ENCODE results near the gene SLC39A9. TPM values are rescaled to one million over a fixed set of nuclear protein-coding genes. Genes with fewer than 3 reads are reported as not detected.

The SLC39A9 gene
- total and polyA plus RNA-seq, 4 donors: 28.7 to 140 (median 43.1) TPM

DNA sequence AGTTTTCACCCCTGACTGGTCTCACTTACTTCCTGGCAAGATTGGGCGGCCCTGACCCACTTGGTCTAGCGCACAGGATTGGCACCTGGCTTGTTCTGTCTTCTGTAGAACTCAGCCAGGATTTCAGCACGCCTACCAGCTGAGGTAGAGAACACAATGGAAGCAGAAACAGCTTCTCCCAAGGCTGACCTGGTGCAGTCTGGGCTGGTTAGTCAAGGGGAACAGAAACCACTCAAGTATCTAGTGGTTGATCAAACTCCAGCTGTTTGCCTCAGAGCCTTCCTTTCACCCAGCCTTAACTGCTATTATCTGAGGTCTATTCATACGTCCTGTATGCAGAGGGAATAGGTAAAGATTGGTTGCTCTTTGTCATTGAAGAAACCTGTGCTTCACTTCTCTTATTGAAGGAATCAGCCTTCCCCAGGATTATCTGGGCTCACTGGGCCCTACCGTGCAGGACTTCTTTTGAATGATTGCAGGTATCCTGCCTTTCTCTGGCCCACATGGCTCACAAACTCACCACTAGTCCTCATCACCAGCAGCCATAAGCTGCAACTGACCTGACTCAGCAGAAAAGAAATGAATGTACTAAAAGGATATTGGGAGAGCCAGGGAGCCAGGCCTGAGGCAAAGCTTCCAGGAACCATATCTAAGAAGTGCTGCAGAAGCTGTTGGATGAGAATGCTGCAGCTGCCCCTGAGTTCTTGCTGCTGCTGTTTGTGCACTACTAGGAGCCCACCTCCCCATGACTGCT is 83.5 kb downstream of the SLC39A9 start:
- H3K4me1 ChIP-seq (ENCODE audit: control insufficient read depth in 4 of 4, insufficient read depth in 4 of 4, low read length in 3 of 4): peaks cover 10 to 17% (median 15%) of the 10 kb centered on the region in 4 donors
- H3K9me3 ChIP-seq (ENCODE audit: control insufficient read depth in 4 of 4, low read length in 3 of 4): no peaks in the 10 kb centered on the region
- no peaks in the 10 kb centered on the region for H3K36me3 ChIP-seq (ENCODE audit: control insufficient read depth in 4 of 4, insufficient read depth in 3 of 4, low read depth in 1 of 4, low read length in 3 of 4)
- DNase-seq (ENCODE audit: low spot score): no peak
- WGBS: 83% methylated on average over 5 of the region's 5 CpGs
- peaks cover 0 to 7% (median 1%) of the 10 kb centered on the region in 4 donors for H3K27me3 ChIP-seq (ENCODE audit: control insufficient read depth in 4 of 4, insufficient read depth in 4 of 4, low read length in 3 of 4)
- H3K4me3 ChIP-seq (ENCODE audit: low read depth in 1 of 3, low read length in 3 of 3): no peak overlapping the region
- no peak overlapping the region for H3K27ac ChIP-seq (ENCODE audit: low read depth in 1 of 2, low read length in 2 of 2)
- TF ChIP-seq, protein P1, sequence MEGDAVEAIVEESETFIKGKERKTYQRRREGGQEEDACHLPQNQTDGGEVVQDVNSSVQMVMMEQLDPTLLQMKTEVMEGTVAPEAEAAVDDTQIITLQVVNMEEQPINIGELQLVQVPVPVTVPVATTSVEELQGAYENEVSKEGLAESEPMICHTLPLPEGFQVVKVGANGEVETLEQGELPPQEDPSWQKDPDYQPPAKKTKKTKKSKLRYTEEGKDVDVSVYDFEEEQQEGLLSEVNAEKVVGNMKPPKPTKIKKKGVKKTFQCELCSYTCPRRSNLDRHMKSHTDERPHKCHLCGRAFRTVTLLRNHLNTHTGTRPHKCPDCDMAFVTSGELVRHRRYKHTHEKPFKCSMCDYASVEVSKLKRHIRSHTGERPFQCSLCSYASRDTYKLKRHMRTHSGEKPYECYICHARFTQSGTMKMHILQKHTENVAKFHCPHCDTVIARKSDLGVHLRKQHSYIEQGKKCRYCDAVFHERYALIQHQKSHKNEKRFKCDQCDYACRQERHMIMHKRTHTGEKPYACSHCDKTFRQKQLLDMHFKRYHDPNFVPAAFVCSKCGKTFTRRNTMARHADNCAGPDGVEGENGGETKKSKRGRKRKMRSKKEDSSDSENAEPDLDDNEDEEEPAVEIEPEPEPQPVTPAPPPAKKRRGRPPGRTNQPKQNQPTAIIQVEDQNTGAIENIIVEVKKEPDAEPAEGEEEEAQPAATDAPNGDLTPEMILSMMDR (IDR thresholded peaks at IDR 0.05; ENCODE audit: low read depth, low read length, missing input control): no peak
- TF ChIP-seq, protein P2, sequence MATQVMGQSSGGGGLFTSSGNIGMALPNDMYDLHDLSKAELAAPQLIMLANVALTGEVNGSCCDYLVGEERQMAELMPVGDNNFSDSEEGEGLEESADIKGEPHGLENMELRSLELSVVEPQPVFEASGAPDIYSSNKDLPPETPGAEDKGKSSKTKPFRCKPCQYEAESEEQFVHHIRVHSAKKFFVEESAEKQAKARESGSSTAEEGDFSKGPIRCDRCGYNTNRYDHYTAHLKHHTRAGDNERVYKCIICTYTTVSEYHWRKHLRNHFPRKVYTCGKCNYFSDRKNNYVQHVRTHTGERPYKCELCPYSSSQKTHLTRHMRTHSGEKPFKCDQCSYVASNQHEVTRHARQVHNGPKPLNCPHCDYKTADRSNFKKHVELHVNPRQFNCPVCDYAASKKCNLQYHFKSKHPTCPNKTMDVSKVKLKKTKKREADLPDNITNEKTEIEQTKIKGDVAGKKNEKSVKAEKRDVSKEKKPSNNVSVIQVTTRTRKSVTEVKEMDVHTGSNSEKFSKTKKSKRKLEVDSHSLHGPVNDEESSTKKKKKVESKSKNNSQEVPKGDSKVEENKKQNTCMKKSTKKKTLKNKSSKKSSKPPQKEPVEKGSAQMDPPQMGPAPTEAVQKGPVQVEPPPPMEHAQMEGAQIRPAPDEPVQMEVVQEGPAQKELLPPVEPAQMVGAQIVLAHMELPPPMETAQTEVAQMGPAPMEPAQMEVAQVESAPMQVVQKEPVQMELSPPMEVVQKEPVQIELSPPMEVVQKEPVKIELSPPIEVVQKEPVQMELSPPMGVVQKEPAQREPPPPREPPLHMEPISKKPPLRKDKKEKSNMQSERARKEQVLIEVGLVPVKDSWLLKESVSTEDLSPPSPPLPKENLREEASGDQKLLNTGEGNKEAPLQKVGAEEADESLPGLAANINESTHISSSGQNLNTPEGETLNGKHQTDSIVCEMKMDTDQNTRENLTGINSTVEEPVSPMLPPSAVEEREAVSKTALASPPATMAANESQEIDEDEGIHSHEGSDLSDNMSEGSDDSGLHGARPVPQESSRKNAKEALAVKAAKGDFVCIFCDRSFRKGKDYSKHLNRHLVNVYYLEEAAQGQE (IDR thresholded peaks at IDR 0.05): no peak
- no peak for TF ChIP-seq TAF1 (conservative IDR thresholded peaks at IDR 0.05)
- TF ChIP-seq YY1 (IDR thresholded peaks at IDR 0.05): no peak
- TF ChIP-seq HNF4G (IDR thresholded peaks at IDR 0.05): no peak
- no peak for TF ChIP-seq GABPA (IDR thresholded peaks at IDR 0.05 in 1 of 2, conservative IDR thresholded peaks at IDR 0.05 in 1 of 2)
- TF ChIP-seq, protein P3, sequence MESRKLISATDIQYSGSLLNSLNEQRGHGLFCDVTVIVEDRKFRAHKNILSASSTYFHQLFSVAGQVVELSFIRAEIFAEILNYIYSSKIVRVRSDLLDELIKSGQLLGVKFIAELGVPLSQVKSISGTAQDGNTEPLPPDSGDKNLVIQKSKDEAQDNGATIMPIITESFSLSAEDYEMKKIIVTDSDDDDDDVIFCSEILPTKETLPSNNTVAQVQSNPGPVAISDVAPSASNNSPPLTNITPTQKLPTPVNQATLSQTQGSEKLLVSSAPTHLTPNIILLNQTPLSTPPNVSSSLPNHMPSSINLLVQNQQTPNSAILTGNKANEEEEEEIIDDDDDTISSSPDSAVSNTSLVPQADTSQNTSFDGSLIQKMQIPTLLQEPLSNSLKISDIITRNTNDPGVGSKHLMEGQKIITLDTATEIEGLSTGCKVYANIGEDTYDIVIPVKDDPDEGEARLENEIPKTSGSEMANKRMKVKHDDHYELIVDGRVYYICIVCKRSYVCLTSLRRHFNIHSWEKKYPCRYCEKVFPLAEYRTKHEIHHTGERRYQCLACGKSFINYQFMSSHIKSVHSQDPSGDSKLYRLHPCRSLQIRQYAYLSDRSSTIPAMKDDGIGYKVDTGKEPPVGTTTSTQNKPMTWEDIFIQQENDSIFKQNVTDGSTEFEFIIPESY (IDR thresholded peaks at IDR 0.05): no peak
- TF ChIP-seq RXRA (IDR thresholded peaks at IDR 0.05): no peak
- TF ChIP-seq RAD21 (IDR thresholded peaks at IDR 0.05): no peak
- TF ChIP-seq, protein P4, sequence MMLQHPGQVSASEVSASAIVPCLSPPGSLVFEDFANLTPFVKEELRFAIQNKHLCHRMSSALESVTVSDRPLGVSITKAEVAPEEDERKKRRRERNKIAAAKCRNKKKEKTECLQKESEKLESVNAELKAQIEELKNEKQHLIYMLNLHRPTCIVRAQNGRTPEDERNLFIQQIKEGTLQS (IDR thresholded peaks at IDR 0.05): no peak
- no peak for TF ChIP-seq FOXA1 (IDR thresholded peaks at IDR 0.05)
- TF ChIP-seq FOXA2 (IDR thresholded peaks at IDR 0.05): no peak
- TF ChIP-seq, protein P5, sequence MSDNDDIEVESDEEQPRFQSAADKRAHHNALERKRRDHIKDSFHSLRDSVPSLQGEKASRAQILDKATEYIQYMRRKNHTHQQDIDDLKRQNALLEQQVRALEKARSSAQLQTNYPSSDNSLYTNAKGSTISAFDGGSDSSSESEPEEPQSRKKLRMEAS (IDR thresholded peaks at IDR 0.05): no peak
- TF ChIP-seq JUND (IDR thresholded peaks at IDR 0.05): no peak
- no peak for TF ChIP-seq NR2F2 (IDR thresholded peaks at IDR 0.05)
- no peak for TF ChIP-seq SP1 (IDR thresholded peaks at IDR 0.05)
- no peak for TF ChIP-seq HNF4A (conservative IDR thresholded peaks at IDR 0.05)
- TF ChIP-seq EGR1 (IDR thresholded peaks at IDR 0.05; ENCODE audit: low read depth in 2 of 2): no peak
- no peak overlapping the region for H3K9ac ChIP-seq (ENCODE audit: low read depth in 1 of 2, low read length in 2 of 2)

Data from liver (tissue), 9 donors.